PC-9 (cell line): ENCODE measurements around the gene LIMCH1. TPM values are rescaled to one million over a fixed set of nuclear protein-coding genes. Genes with fewer than 3 reads are reported as not detected.

Experiments
- BruUV-seq: library from RNA; stranded (reverse); fragments of 400-500 nt; replicated peaks from 2 replicates; lab custom pipeline; 2021; lab: Mats Ljungman, UMichigan
- CTCF ChIA-PET: fragments of 300-600 bp; sonication (Branson Sonifier 250); formaldehyde crosslinking; loops from one replicate; lab custom pipeline; 2022; ENCODE audit warnings: antibody characterized with exemption; lab: Charles Lee
- POLR2A ChIA-PET: fragments of 300-600 bp; sonication (Branson Sonifier 250); formaldehyde crosslinking; loops from one replicate; lab custom pipeline; 2022; ENCODE audit warnings: antibody characterized with exemption; ENCODE audit not compliant: unreplicated experiment; lab: Charles Lee
- DNase-seq, 2 experiments: peaks; one replicate each; pipeline versions ENCODE4 v3.0.0 to v3.0.0-alpha.2; 2015 to 2022; ENCODE audit warnings: mixed read lengths in 1 of 2
- H2AFZ ChIP-seq: fragments of 200-600 bp; sonication (generic); 2 replicates; pipeline ENCODE4 v1.8.1; 2017; ENCODE audit warnings: antibody characterized with exemption
- H3F3A ChIP-seq: fragments of 200-600 bp; sonication (generic); 2 replicates; pipeline ENCODE4 v1.8.1; 2017; ENCODE audit warnings: antibody characterized with exemption, mild to moderate bottlenecking, low read depth; ENCODE audit not compliant: insufficient read depth
- H3K27ac ChIP-seq: fragments of 200-600 bp; sonication (generic); 2 replicates; pipeline ENCODE4 v1.6.1; 2016; ENCODE audit warnings: mixed run types
- H3K27me3 ChIP-seq: fragments of 200-600 bp; sonication (generic); 2 replicates; pipeline ENCODE4 v1.6.1; 2016; ENCODE audit warnings: low read depth, mixed run types; ENCODE audit not compliant: insufficient read depth
- H3K36me3 ChIP-seq: fragments of 200-600 bp; sonication (generic); 2 replicates; pipeline ENCODE4 v1.6.1; 2016; ENCODE audit warnings: low read depth, mixed run types
- H3K4me1 ChIP-seq: fragments of 200-600 bp; sonication (generic); replicated peaks from 2 replicates; pipeline ENCODE4 v1.6.1; 2016; ENCODE audit warnings: mixed run types; ENCODE audit not compliant: insufficient read depth
- H3K4me2 ChIP-seq: fragments of 200-600 bp; sonication (generic); 2 replicates; pipeline ENCODE4 v1.6.1; 2017; ENCODE audit warnings: mixed run types
- H3K4me3 ChIP-seq: fragments of 200-600 bp; sonication (generic); 2 replicates; pipeline ENCODE4 v1.6.1; 2016; ENCODE audit warnings: mixed run types
- H3K79me2 ChIP-seq: fragments of 200-600 bp; sonication (generic); 2 replicates; pipeline ENCODE4 v1.6.1; 2017; ENCODE audit warnings: low read depth, mixed run types
- H3K9me2 ChIP-seq: fragments of 200-600 bp; sonication (generic); 2 replicates; pipeline ENCODE4 v1.8.1; 2017; ENCODE audit warnings: mild to moderate bottlenecking; ENCODE audit not compliant: insufficient read depth
- H3K9me3 ChIP-seq: fragments of 200-600 bp; sonication (generic); 2 replicates; pipeline ENCODE4 v1.8.1; 2016; ENCODE audit warnings: low read depth; ENCODE audit not compliant: insufficient read depth
- H4K20me1 ChIP-seq: fragments of 200-600 bp; sonication (generic); 2 replicates; pipeline ENCODE4 v1.8.1; 2017; ENCODE audit not compliant: insufficient read depth
- CTCF ChIP-seq: fragments of 200-600 bp; sonication (generic); conservative IDR thresholded peaks from 2 replicates; pipeline ENCODE4 v1.6.1; 2017; ENCODE audit warnings: mixed run types, antibody characterized with exemption, mild to moderate bottlenecking, moderate library complexity
- EZH2 ChIP-seq: fragments of 200-600 bp; sonication (generic); IDR thresholded peaks from 2 replicates; pipeline ENCODE4 v1.8.0; 2017; ENCODE audit warnings: antibody characterized with exemption, low read depth
- intact Hi-C: fragments of 100-400 bp; cut with micrococcal nuclease; formaldehyde crosslinking; loops from one replicate; pipeline ENCODE4 v1.10.0; 2022; ENCODE audit not compliant: unreplicated experiment
- total RNA-seq: library from RNA; stranded (reverse); gene quantifications from 2 replicates; pipeline ENCODE4 v1.2.3, GENCODE V29; 2021

LIMCH1 gene
- total RNA-seq, 1 experiment from 2014 or later: 339 TPM

- Histone ChIP-seq H2AFZ (no peak overlapping the region), H4K20me1 (no peaks in the 10 kb centered on the region), H3K4me2 (peak overlapping the region; percentile 27), H3K27ac (peak overlapping the region; percentile 74), H3K4me3 (no peak overlapping the region), H3F3A (peaks cover 6% of the 10 kb centered on the region; the same call in 1 of the 2 replicates), H3K4me1 (peaks cover 46% of the 10 kb centered on the region), H3K27me3 (no peaks in the 10 kb centered on the region), H3K9me3 (no peaks in the 10 kb centered on the region), H3K9me2 (no peaks in the 10 kb centered on the region), H3K36me3 (0 out of 2 replicates have a peak, but pooled peaks cover 9% of the 10 kb centered on the region), H3K79me2 (no peaks in the 10 kb centered on the region)
- TSS peak; percentile 2 for BruUV-seq
- DNase-seq: no peak
- intact Hi-C loops: no loop called here
- CTCF ChIA-PET: interaction anchor here (0.6 kb wide), 1 partner anchor 100 kb away, joined by 3 read pairs; no protein-coding TSS in a partner anchor
- TF ChIP-seq EZH2 (no peak), CTCF (no peak)
- POLR2A ChIA-PET: interaction anchor here (0.7 kb wide), 1 partner anchor 11 kb away, joined by 3 read pairs; no protein-coding TSS in a partner anchor
Observed at GRCh38 chr4:41601025-41601424, 63.1 kb downstream of the LIMCH1 start.

GRCh38 chr4:41602113-41602512 lies 64.2 kb downstream of the LIMCH1 start:
- no peak for TF ChIP-seq CTCF
- TF ChIP-seq EZH2: no peak

GRCh38 chr4:41602886-41603498 lies 65.0 kb downstream of the LIMCH1 start:
- intact Hi-C loops: no loop called here
- no peaks in the 10 kb centered on the region for H3K79me2 ChIP-seq
- peaks cover 43% of the 10 kb centered on the region for H3K4me1 ChIP-seq
- H2AFZ ChIP-seq: no peak overlapping the region
- no peaks in the 10 kb centered on the region for H3K27me3 ChIP-seq
- ChIA-PET POLR2A (interaction anchor here (0.7 kb wide), 1 partner anchor 34 kb away, joined by 3 read pairs; no protein-coding TSS in a partner anchor), CTCF (no interaction called here)
- no peak overlapping the region for H3K27ac ChIP-seq
- no TSS peak for BruUV-seq
- H3K9me2 ChIP-seq: no peaks in the 10 kb centered on the region
- DNase-seq: no peak
- H4K20me1 ChIP-seq: no peaks in the 10 kb centered on the region
- H3K36me3 ChIP-seq: peaks cover 22% of the 10 kb centered on the region; the same call in 1 of the 2 replicates
- TF ChIP-seq EZH2 (no peak), CTCF (no peak)
- no peak overlapping the region for H3K4me3 ChIP-seq
- H3F3A ChIP-seq: peaks cover 6% of the 10 kb centered on the region; the same call in 1 of the 2 replicates
- no peak overlapping the region for H3K4me2 ChIP-seq
- no peaks in the 10 kb centered on the region for H3K9me3 ChIP-seq

More at GRCh38 chr4:41602113-41602512, 64.2 kb downstream of the LIMCH1 start:
- Histone ChIP-seq H3K9me2 (no peaks in the 10 kb centered on the region), H3K4me1 (peaks cover 46% of the 10 kb centered on the region), H3K4me2 (no peak overlapping the region), H3K79me2 (no peaks in the 10 kb centered on the region), H3K27ac (no peak overlapping the region), H3K9me3 (no peaks in the 10 kb centered on the region), H3F3A (peaks cover 6% of the 10 kb centered on the region; the same call in 1 of the 2 replicates), H3K4me3 (no peak overlapping the region), H4K20me1 (no peaks in the 10 kb centered on the region), H2AFZ (no peak overlapping the region), H3K36me3 (peaks cover 16% of the 10 kb centered on the region; the same call in 1 of the 2 replicates), H3K27me3 (no peaks in the 10 kb centered on the region)
- CTCF ChIA-PET: no interaction called here
- BruUV-seq: no TSS peak
- POLR2A ChIA-PET: interaction anchor here (0.7 kb wide), 1 partner anchor 35 kb away, joined by 3 read pairs; no protein-coding TSS in a partner anchor
- intact Hi-C loops: no loop called here
- no peak for DNase-seq
